Mesothelial cell of epicardium (in vitro differentiated cells): ENCODE measurements around the gene SLC17A7. TPM values are rescaled to one million over a fixed set of nuclear protein-coding genes. Genes with fewer than 3 reads are reported as not detected.

Source experiments
- DNase-seq, 2 experiments: peaks; one replicate each; pipeline ENCODE4 v3.0.0; 2021; ENCODE audit warnings: low spot score in 2 of 2; ENCODE audit not compliant: unreplicated experiment in 2 of 2
- H3K27ac Mint-ChIP-seq: 2 replicates; pipeline ENCODE4 v1.8.0; 2021; ENCODE audit warnings: mixed read lengths
- H3K27me3 Mint-ChIP-seq: 2 replicates; pipeline ENCODE4 v1.8.0; 2021; ENCODE audit warnings: low read depth, mixed read lengths
- H3K36me3 Mint-ChIP-seq: 2 replicates; pipeline ENCODE4 v1.8.0; 2021; ENCODE audit warnings: mixed read lengths
- H3K4me1 Mint-ChIP-seq: 2 replicates; pipeline ENCODE4 v1.8.0; 2021; ENCODE audit warnings: mixed read lengths
- H3K4me3 Mint-ChIP-seq: 2 replicates; pipeline ENCODE4 v1.8.0; 2021; ENCODE audit warnings: mild to moderate bottlenecking, moderate library complexity, mixed read lengths
- H3K9me3 Mint-ChIP-seq: 2 replicates; pipeline ENCODE4 v1.8.0; 2021; ENCODE audit warnings: mixed read lengths
- CTCF ChIP-seq: fragments of 200-600 bp; sonication (generic); IDR thresholded peaks from one replicate; pipeline ENCODE4 v1.5.0; 2021; ENCODE audit warnings: antibody characterized with exemption; ENCODE audit not compliant: unreplicated experiment
- total RNA-seq: library from RNA; stranded (reverse); gene quantifications from 3 replicates; pipeline ENCODE4 v1.2.1, GENCODE V29; 2021

SLC17A7 gene
- total RNA-seq, 1 donor from 2014 or later: 0.45 TPM

- H3K4me3 Mint-ChIP-seq: no peak within 1 kb of the TSS
- no peak for TF ChIP-seq CTCF
- no peak for DNase-seq
- peaks cover 40% of the 10 kb centered on the region for H3K4me1 Mint-ChIP-seq
- no peak within 1 kb of the TSS for H3K27ac Mint-ChIP-seq
- peaks cover 96% of the 10 kb centered on the region for H3K27me3 Mint-ChIP-seq
- no peaks in the 10 kb centered on the region for H3K9me3 Mint-ChIP-seq
- peaks cover 3% of the 10 kb centered on the region for H3K36me3 Mint-ChIP-seq
Observed at GRCh38 chr19:49425178-49425577, 16.1 kb downstream of the SLC17A7 start, which contains the start of gene GFY. Gene GFY, plus strand, starts transcription at chr19:49425388. Its CDS starts 1,043 bp downstream, at chr19:49426431.

DNA sequence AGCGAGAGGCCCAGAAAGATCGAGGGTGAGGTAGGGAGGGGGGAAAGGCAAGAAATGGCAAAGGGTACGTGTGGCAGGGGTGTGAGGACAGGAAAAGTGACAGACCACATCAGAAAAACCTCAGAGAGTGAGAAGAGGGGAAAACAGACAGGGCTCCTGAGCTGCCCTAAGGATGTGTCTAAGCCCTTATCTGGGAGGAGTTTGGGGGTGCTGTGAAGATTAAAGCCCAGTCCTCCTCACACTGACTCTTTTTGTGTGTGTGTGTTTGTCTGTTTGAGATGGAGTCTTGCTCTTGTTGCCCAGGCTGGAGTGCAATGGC, 17.4 kb downstream of the SLC17A7 start:
- peaks cover 3% of the 10 kb centered on the region for H3K36me3 Mint-ChIP-seq
- no peak overlapping the region for H3K4me3 Mint-ChIP-seq
- no peak overlapping the region for H3K27ac Mint-ChIP-seq
- no peak for TF ChIP-seq CTCF
- peaks cover 40% of the 10 kb centered on the region for H3K4me1 Mint-ChIP-seq
- DNase-seq: no peak
- peaks cover 97% of the 10 kb centered on the region for H3K27me3 Mint-ChIP-seq
- no peaks in the 10 kb centered on the region for H3K9me3 Mint-ChIP-seq

DNA sequence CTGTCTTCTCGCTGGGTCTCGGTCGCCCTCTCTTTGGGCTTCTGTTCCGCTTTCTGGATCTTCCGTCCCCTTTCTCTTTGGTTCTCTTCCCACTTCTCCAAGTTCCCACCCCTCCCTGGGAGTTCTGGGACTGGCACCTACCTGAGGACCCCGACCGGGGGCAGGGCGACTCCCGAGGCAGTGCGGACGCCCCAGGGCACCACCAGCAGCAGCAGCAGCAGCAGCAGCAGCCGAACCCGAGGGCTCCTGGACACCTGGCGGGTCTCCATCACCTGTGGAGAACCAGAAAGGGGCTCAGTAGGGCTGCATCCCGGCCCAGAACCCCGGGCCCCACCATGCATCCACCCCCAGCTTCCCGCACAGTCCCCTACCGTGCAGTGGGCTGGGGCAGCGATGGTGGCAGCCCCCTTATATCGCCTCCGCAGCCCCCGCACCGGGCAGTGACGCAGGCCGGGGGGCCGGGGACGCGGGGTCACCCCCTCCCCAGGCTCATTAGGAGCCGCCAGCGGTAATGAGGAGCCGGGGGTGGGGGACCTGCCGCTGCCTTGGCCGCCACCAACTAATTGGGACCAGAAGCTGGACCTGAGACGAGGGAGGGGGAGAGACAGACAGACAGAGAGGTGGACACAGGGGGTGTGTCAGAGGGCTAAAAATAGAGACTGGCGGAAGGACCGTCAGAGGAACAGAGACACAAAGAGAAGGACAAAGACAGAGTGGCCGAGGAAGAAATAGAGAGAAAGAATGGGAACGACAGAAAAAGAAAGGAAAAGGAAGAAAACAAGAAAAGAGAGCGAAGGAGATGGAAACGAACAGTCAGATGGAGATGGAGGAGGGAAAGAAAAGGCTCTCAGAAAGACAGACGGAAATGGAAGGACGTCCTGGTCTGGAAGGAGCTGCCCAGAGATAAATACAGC, 18.0 kb downstream of the SLC17A7 start, which contains the start of gene PTH2:
Gene PTH2, minus strand, starts transcription at position 371 of the 914 bp plus-strand sequence. Its CDS starts 102 bp downstream, at position 269.
- Mint-ChIP-seq H3K9me3 (no peaks in the 10 kb centered on the region), H3K27ac (no peak within 1 kb of the TSS), H3K4me1 (peaks cover 37% of the 10 kb centered on the region), H3K4me3 (peak within 1 kb of the TSS; percentile 27), H3K36me3 (peaks cover 3% of the 10 kb centered on the region), H3K27me3 (peaks cover 97% of the 10 kb centered on the region)
- DNase-seq: no peak
- no peak for TF ChIP-seq CTCF

DNA sequence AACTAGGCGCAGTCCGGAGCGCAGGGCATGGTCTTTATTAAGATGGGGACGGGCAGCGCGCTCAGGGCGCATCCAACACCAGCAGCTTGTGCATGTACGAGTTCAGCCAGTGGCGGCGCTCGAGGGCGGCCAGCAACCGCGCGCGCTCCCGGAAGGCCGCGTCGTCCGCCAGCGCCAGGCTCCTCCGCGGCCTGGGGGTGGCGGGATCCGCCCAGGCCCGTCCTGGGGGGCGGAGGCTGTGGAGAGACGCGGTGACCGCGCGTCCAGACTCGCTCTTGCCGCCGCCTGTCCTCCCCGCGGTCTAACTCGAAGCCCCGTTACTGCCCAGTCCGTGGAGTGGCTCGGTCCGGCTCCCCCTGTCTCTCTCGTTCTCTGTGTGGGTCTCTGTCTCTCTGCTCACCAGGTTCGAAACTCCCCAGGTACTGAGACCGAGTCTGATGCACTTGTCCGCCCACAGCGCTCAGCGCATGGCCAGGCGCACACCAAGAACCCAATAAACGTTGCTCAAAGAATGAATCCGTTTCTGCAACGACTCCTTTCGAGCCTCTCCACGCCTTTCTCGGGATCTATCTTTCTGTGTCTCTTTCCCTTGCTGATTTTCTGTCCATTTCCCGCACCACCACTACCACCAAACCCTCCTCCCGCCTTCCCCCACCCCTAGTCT, 18.8 kb downstream of the SLC17A7 start:
- Mint-ChIP-seq H3K27me3 (peaks cover 97% of the 10 kb centered on the region), H3K9me3 (no peaks in the 10 kb centered on the region), H3K27ac (no peak overlapping the region), H3K4me1 (peaks cover 30% of the 10 kb centered on the region), H3K4me3 (peak overlapping the region; percentile 27), H3K36me3 (peaks cover 3% of the 10 kb centered on the region)
- TF ChIP-seq CTCF: peak; percentile 50
- DNase-seq: peak in 1 of 2 experiments; percentile 51

DNA sequence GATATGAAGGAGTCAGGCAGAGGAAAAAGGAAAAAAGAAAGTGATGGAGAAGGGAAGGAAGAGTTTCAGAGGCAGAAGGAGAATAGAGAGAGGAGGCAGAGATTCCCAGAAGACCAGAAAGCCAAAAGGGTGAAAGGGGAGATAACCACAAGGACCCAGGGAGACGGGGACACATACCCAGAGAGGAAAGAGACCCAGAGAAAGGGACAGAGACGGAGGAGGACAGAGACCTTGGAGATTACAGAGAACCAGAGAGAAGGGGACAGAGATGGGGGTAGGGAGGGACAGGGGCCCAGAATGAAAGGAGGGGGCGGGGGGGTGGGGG, 19.5 kb downstream of the SLC17A7 start:
- no peak for DNase-seq
- Mint-ChIP-seq H3K9me3 (no peaks in the 10 kb centered on the region), H3K27ac (no peak overlapping the region), H3K27me3 (peaks cover 96% of the 10 kb centered on the region), H3K4me3 (no peak overlapping the region), H3K36me3 (no peaks in the 10 kb centered on the region), H3K4me1 (peaks cover 30% of the 10 kb centered on the region)
- TF ChIP-seq CTCF: no peak
